ENCODE measurements around the gene PLEKHO2. TPM values are rescaled to one million over a fixed set of nuclear protein-coding genes. Genes with fewer than 3 reads are reported as not detected.

PLEKHO2 gene
- total and polyA plus RNA-seq, 5 donors from 2014 or later: 15.6 to 33.4 (median 27.9) TPM

DNA sequence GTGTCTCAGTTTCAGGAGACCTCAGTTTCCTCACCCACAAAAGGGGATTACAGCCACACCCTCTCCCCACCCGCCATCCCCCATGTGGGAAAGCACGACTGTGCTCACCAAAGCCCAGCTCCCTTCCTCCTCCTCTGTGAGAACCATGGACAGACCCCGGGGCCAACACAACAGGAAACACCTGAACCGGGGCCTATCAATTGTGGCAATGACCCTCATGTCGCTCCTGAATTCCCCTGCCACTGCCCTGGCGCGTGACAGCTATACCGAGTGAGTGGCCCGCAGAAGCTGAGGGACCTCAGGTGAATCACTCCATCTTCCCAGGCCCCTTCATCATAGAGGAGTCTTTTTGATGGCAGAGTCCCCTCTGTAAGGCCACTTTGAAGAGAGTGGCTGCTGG lies 28.6 kb downstream of the PLEKHO2 start:
- peak overlapping the region in 1 of 3 donors; percentile 67 for H3K27ac Mint-ChIP-seq
- DNase-seq: no peak
- H3K4me1 ChIP-seq (ENCODE audit: control insufficient read depth, insufficient read depth, low read length, poor library complexity, severe bottlenecking): peaks cover 6% of the 10 kb centered on the region

DNA sequence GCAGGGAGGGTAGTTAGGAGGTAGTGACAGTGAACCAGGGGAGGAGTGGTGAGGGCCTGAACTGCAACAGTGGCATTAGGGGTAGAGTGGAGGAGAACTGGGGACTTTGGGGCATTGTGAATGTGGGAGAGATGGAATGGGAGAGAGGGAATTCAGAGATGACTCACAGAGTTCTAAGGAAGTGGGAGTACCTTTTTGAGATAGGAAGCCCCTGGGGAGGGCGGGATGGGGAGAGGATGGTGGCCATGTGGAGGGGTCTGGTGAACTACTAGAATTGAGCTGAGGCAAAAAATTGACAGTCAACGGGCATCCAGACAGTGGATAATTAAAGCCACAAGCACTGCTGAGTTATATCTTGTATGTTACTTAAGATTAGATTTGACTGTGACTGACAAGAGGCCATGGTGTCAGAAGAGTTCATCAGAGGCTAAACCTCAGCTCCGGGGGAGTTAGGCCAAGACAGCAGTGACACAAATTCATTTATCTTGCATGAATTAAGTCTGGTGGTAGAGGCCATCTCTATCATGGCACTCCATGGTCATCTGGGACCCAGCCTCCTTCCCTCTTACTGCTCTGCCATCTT lies 34.0 kb downstream of the PLEKHO2 start:
- H3K36me3 Mint-ChIP-seq: no peaks in the 10 kb centered on the region
- H3K4me1 ChIP-seq (ENCODE audit: control insufficient read depth, insufficient read depth, low read length, poor library complexity, severe bottlenecking): peaks cover 15% of the 10 kb centered on the region
- H3K4me3 Mint-ChIP-seq: no peak overlapping the region
- no peak overlapping the region for H3K27ac ChIP-seq (ENCODE audit: insufficient read depth, low read length, poor library complexity, severe bottlenecking)
- H3K27me3 Mint-ChIP-seq: no peaks in the 10 kb centered on the region
- no peak overlapping the region for H3K4me3 ChIP-seq (ENCODE audit: low read depth, low read length)
- H3K27me3 ChIP-seq (ENCODE audit: control insufficient read depth, insufficient read depth, low read length): no peaks in the 10 kb centered on the region
- no peaks in the 10 kb centered on the region for H3K9me3 Mint-ChIP-seq
- no peak for DNase-seq
- H3K36me3 ChIP-seq (ENCODE audit: control insufficient read depth, insufficient read depth, low read length): no peaks in the 10 kb centered on the region
- H3K4me1 Mint-ChIP-seq: peaks cover 0 to 22% (median 16%) of the 10 kb centered on the region in 4 donors
- no peak for ATAC-seq (ENCODE audit: low read depth in 2 of 2)
- H3K27ac Mint-ChIP-seq: peak overlapping the region in 1 of 3 donors; percentile 25
- H3K9me3 ChIP-seq (ENCODE audit: control insufficient read depth in 2 of 2, low read length in 2 of 2): no peaks in the 10 kb centered on the region

More for the DNA sequence above, 28.6 kb downstream of the PLEKHO2 start:
- peaks cover 15% of the 10 kb centered on the region for H3K36me3 Mint-ChIP-seq
- peaks cover 0 to 19% (median 11%) of the 10 kb centered on the region in 4 donors for H3K4me1 Mint-ChIP-seq
- Histone ChIP-seq H3K4me3 (ENCODE audit: low read depth, low read length) (no peak overlapping the region), H3K27ac (ENCODE audit: insufficient read depth, low read length, poor library complexity, severe bottlenecking) (no peak overlapping the region), H3K27me3 (ENCODE audit: control insufficient read depth, insufficient read depth, low read length) (no peaks in the 10 kb centered on the region), H3K36me3 (ENCODE audit: control insufficient read depth, insufficient read depth, low read length) (peaks cover 15% of the 10 kb centered on the region), H3K9me3 (ENCODE audit: control insufficient read depth in 2 of 2, low read length in 2 of 2) (no peaks in the 10 kb centered on the region)
- no peaks in the 10 kb centered on the region for H3K27me3 Mint-ChIP-seq
- no peaks in the 10 kb centered on the region for H3K9me3 Mint-ChIP-seq
- no peak for ATAC-seq (ENCODE audit: low read depth in 2 of 2)
- no peak overlapping the region for H3K4me3 Mint-ChIP-seq

DNA sequence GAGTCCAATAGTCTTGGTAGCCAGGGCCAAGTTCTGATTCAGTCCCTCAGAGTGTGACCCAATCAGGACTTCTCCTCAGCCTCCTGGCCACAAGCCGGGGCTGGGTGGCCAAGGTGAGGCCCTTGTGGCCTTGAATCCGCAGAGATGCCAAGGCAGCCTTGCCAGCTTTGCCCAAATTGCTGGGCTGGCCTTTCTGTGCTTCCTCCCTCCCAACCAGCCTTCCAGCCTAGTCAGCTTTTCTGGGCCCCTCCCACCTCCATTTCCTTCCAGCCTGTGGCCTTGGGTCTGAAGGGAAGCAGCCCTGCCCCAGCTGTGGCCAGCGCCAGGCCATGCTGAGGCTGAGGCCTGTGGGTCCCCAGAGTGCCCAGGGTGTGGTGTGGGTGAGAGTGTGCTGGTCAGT lies 35.7 kb downstream of the PLEKHO2 start:
- H3K9me3 Mint-ChIP-seq: no peaks in the 10 kb centered on the region
- no peak overlapping the region for H3K4me3 Mint-ChIP-seq
- H3K36me3 ChIP-seq (ENCODE audit: control insufficient read depth, insufficient read depth, low read length): no peaks in the 10 kb centered on the region
- peak overlapping the region; percentile 38 to 69 (median 41) for H3K27ac Mint-ChIP-seq
- no peak overlapping the region for H3K27ac ChIP-seq (ENCODE audit: insufficient read depth, low read length, poor library complexity, severe bottlenecking)
- no peak for ATAC-seq (ENCODE audit: low read depth in 2 of 2)
- H3K27me3 ChIP-seq (ENCODE audit: control insufficient read depth, insufficient read depth, low read length): no peaks in the 10 kb centered on the region
- H3K4me1 ChIP-seq (ENCODE audit: control insufficient read depth, insufficient read depth, low read length, poor library complexity, severe bottlenecking): peaks cover 23% of the 10 kb centered on the region
- peaks cover 5 to 33% (median 24%) of the 10 kb centered on the region in 4 donors for H3K4me1 Mint-ChIP-seq
- H3K36me3 Mint-ChIP-seq: no peaks in the 10 kb centered on the region
- no peaks in the 10 kb centered on the region for H3K27me3 Mint-ChIP-seq
- H3K9me3 ChIP-seq (ENCODE audit: control insufficient read depth in 2 of 2, low read length in 2 of 2): no peaks in the 10 kb centered on the region
- no peak overlapping the region for H3K4me3 ChIP-seq (ENCODE audit: low read depth, low read length)
- DNase-seq: no peak

DNA sequence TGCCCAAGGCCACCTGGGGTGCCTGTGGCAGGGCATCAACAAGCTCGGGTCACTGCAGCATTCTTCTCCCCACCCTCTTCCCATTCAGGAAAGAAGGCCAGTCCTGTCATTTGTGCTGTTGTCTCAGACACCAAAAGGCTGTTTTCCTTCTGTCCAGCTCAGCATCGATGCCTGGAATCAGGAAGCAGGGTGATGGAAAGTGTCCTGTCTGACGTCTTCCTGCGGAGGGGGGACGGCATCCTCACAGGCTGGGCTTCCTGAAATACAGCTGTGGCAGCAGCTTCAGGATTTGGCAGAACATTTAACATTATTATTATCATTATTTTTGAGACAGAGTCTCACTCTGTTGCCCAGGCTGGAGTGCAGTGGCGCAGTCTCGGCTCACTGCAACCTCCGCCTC lies 37.0 kb downstream of the PLEKHO2 start:
- H3K27me3 ChIP-seq (ENCODE audit: control insufficient read depth, insufficient read depth, low read length): no peaks in the 10 kb centered on the region
- Mint-ChIP-seq H3K27ac (peak overlapping the region in 1 of 3 donors; percentile 41), H3K4me3 (no peak overlapping the region), H3K36me3 (no peaks in the 10 kb centered on the region), H3K27me3 (no peaks in the 10 kb centered on the region), H3K4me1 (peaks cover 12 to 43% (median 33%) of the 10 kb centered on the region in 4 donors), H3K9me3 (no peaks in the 10 kb centered on the region)
- DNase-seq: no peak
- peaks cover 29% of the 10 kb centered on the region for H3K4me1 ChIP-seq (ENCODE audit: control insufficient read depth, insufficient read depth, low read length, poor library complexity, severe bottlenecking)
- no peak overlapping the region for H3K27ac ChIP-seq (ENCODE audit: insufficient read depth, low read length, poor library complexity, severe bottlenecking)
- H3K9me3 ChIP-seq (ENCODE audit: control insufficient read depth in 2 of 2, low read length in 2 of 2): no peaks in the 10 kb centered on the region
- H3K4me3 ChIP-seq (ENCODE audit: low read depth, low read length): no peak overlapping the region
- no peaks in the 10 kb centered on the region for H3K36me3 ChIP-seq (ENCODE audit: control insufficient read depth, insufficient read depth, low read length)
- ATAC-seq (ENCODE audit: low read depth in 2 of 2): no peak

DNA sequence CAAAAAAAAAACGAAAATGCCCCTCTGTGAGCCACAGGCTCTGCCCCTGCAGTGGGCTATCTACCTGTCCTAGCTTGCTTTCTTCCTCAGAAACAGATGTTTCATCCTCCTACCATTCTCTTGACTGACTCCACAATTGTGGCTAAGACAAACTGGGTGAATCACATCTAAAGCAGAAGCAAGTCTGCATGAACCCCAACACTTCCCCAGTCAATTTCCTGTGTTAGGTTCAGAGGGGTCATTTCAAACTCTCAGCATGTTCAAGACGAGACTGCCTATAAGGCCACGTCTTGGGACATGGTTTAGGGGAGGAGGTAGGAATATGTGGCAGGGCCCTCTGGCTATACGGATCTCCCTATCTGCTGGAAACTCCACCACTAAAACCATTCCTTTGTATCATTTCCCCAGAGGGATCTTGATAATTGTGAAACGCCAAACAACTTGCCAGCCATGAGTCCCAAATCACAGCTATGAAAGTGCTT lies 41.4 kb downstream of the PLEKHO2 start:
- Histone ChIP-seq H3K27ac (ENCODE audit: insufficient read depth, low read length, poor library complexity, severe bottlenecking) (no peak overlapping the region), H3K9me3 (ENCODE audit: control insufficient read depth in 2 of 2, low read length in 2 of 2) (no peaks in the 10 kb centered on the region), H3K27me3 (ENCODE audit: control insufficient read depth, insufficient read depth, low read length) (no peaks in the 10 kb centered on the region), H3K4me1 (ENCODE audit: control insufficient read depth, insufficient read depth, low read length, poor library complexity, severe bottlenecking) (peaks cover 28% of the 10 kb centered on the region), H3K36me3 (ENCODE audit: control insufficient read depth, insufficient read depth, low read length) (no peaks in the 10 kb centered on the region), H3K4me3 (ENCODE audit: low read depth, low read length) (no peak overlapping the region)
- Mint-ChIP-seq H3K27me3 (no peaks in the 10 kb centered on the region), H3K36me3 (no peaks in the 10 kb centered on the region), H3K4me1 (peaks cover 17 to 38% (median 30%) of the 10 kb centered on the region in 4 donors), H3K4me3 (peak overlapping the region in 3 of 4 donors; percentile 19 to 53 (median 23)), H3K27ac (peak overlapping the region; percentile 47 to 78 (median 72)), H3K9me3 (no peaks in the 10 kb centered on the region)
- DNase-seq: peak in 1 of 3 donors; percentile 56
- ATAC-seq (ENCODE audit: low read depth in 2 of 2): peak; percentile 52 to 57

DNA sequence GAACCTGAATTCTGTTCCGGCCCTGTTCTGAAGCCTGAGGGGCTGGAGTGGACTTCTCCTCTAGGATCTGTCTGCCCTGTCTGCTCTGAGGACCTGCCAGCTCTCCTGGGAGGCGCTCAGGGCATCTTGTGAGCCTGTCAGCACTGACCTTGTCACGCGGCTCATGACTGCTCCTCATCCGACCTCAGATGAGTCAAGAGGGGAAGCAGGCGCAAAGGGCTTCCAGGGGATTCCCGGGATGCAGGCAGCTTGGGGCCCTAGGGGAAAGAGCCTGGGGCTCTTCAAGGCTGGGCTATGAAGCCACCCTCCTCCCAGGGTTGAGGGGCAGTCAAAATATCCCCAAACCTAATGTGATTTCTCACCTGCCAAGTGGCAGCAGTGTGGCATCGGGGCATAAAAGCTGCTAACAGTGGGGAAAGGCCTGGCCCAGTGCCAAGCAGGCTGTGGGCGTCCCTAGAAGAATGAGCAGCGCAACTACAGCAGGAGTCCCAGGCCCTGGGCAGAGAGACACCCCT lies 42.3 kb downstream of the PLEKHO2 start:
- Mint-ChIP-seq H3K4me3 (peak overlapping the region in 2 of 4 donors; percentile 42 to 53), H3K4me1 (peaks cover 17 to 35% (median 28%) of the 10 kb centered on the region in 4 donors), H3K27me3 (no peaks in the 10 kb centered on the region), H3K27ac (peak overlapping the region; percentile 66 to 78 (median 75)), H3K36me3 (no peaks in the 10 kb centered on the region), H3K9me3 (no peaks in the 10 kb centered on the region)
- Histone ChIP-seq H3K4me3 (ENCODE audit: low read depth, low read length) (no peak overlapping the region), H3K36me3 (ENCODE audit: control insufficient read depth, insufficient read depth, low read length) (no peaks in the 10 kb centered on the region), H3K9me3 (ENCODE audit: control insufficient read depth in 2 of 2, low read length in 2 of 2) (no peaks in the 10 kb centered on the region), H3K27me3 (ENCODE audit: control insufficient read depth, insufficient read depth, low read length) (no peaks in the 10 kb centered on the region), H3K4me1 (ENCODE audit: control insufficient read depth, insufficient read depth, low read length, poor library complexity, severe bottlenecking) (peaks cover 28% of the 10 kb centered on the region), H3K27ac (ENCODE audit: insufficient read depth, low read length, poor library complexity, severe bottlenecking) (peak overlapping the region; percentile 29)
- DNase-seq (peak in 2 of 3 donors; percentile 38 to 43), ATAC-seq (ENCODE audit: low read depth in 2 of 2) (peak; percentile 43 to 48)

DNA sequence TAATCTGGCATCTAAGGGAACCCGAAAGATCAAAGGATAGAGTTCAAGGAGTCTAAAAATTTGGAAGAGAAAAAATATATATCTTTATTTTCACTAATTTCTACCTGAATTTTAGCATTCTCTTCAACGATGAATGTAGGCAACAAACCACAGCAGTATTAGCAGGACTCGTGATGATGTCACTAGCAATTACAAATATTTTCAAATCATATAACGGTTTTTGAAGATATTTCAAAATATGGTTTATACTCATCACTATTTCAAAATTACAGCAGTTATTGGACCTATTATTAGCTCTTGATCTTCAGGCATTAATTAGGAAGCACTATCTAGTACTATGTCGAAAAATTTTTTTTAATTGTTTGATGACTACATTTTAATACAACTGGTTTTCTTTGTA lies 43.0 kb downstream of the PLEKHO2 start:
- Mint-ChIP-seq H3K36me3 (no peaks in the 10 kb centered on the region), H3K9me3 (no peaks in the 10 kb centered on the region), H3K4me1 (peaks cover 17 to 35% (median 28%) of the 10 kb centered on the region in 4 donors), H3K27me3 (no peaks in the 10 kb centered on the region), H3K27ac (no peak overlapping the region), H3K4me3 (peak overlapping the region in 1 of 4 donors; percentile 42)
- peaks cover 28% of the 10 kb centered on the region for H3K4me1 ChIP-seq (ENCODE audit: control insufficient read depth, insufficient read depth, low read length, poor library complexity, severe bottlenecking)
- no peaks in the 10 kb centered on the region for H3K27me3 ChIP-seq (ENCODE audit: control insufficient read depth, insufficient read depth, low read length)
- ATAC-seq (ENCODE audit: low read depth in 2 of 2) (no peak), DNase-seq (no peak)
- H3K9me3 ChIP-seq (ENCODE audit: control insufficient read depth in 2 of 2, low read length in 2 of 2): no peaks in the 10 kb centered on the region
- no peaks in the 10 kb centered on the region for H3K36me3 ChIP-seq (ENCODE audit: control insufficient read depth, insufficient read depth, low read length)
- no peak overlapping the region for H3K4me3 ChIP-seq (ENCODE audit: low read depth, low read length)
- H3K27ac ChIP-seq (ENCODE audit: insufficient read depth, low read length, poor library complexity, severe bottlenecking): no peak overlapping the region

DNA sequence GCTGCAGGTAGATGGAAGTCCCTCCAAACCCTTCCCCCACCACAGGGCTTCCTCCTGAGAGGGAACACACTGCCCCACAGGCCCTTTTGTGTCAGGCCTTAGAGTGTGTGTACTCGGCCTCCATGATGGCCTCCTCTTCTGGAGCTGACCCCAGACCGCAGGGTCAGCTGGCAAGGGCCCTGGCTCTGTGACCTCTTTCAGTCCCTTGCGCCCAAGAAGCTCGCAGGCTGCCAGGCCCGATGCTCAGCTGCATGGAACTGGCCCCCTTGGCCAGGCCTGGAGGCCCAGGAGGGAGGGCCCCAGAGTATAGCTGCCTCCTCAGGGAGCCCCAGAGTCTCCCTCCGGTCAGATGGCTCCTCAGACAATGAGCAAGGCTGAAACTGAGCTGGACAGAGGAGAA lies 46.6 kb downstream of the PLEKHO2 start:
- ATAC-seq (ENCODE audit: low read depth in 2 of 2): no peak
- H3K27ac ChIP-seq (ENCODE audit: insufficient read depth, low read length, poor library complexity, severe bottlenecking): no peak overlapping the region
- peaks cover 0 to 3% (median 0%) of the 10 kb centered on the region in 7 donors for H3K9me3 Mint-ChIP-seq
- no peak overlapping the region for H3K4me3 Mint-ChIP-seq
- H3K4me1 ChIP-seq (ENCODE audit: control insufficient read depth, insufficient read depth, low read length, poor library complexity, severe bottlenecking): peaks cover 38% of the 10 kb centered on the region
- no peak for DNase-seq
- H3K9me3 ChIP-seq (ENCODE audit: control insufficient read depth in 2 of 2, low read length in 2 of 2): no peaks in the 10 kb centered on the region
- H3K27me3 Mint-ChIP-seq: no peaks in the 10 kb centered on the region
- H3K27ac Mint-ChIP-seq: no peak overlapping the region
- H3K36me3 ChIP-seq (ENCODE audit: control insufficient read depth, insufficient read depth, low read length): no peaks in the 10 kb centered on the region
- no peaks in the 10 kb centered on the region for H3K27me3 ChIP-seq (ENCODE audit: control insufficient read depth, insufficient read depth, low read length)
- peaks cover 23 to 41% (median 32%) of the 10 kb centered on the region in 4 donors for H3K4me1 Mint-ChIP-seq
- no peaks in the 10 kb centered on the region for H3K36me3 Mint-ChIP-seq
- H3K4me3 ChIP-seq (ENCODE audit: low read depth, low read length): no peak overlapping the region
